PC-3 (cell line): ENCODE measurements around the gene CHAF1B.

Experiments used
- EZH2phosphoT487 ChIP-seq: fragments of 300-600 bp; sonication (generic); IDR thresholded peaks from 2 replicates; pipeline ENCODE4 v1.6.1; 2018; ENCODE audit warnings: mild to moderate bottlenecking, antibody characterized with exemption, low read length, borderline replicate concordance
- TF ChIP-seq, protein P1 (sequence below): fragments of 300-600 bp; sonication (generic); conservative IDR thresholded peaks from 2 replicates; pipeline ENCODE4 v1.5.1; 2017; ENCODE audit warnings: antibody characterized with exemption, low read depth, mild to moderate bottlenecking, low read length

DNA sequence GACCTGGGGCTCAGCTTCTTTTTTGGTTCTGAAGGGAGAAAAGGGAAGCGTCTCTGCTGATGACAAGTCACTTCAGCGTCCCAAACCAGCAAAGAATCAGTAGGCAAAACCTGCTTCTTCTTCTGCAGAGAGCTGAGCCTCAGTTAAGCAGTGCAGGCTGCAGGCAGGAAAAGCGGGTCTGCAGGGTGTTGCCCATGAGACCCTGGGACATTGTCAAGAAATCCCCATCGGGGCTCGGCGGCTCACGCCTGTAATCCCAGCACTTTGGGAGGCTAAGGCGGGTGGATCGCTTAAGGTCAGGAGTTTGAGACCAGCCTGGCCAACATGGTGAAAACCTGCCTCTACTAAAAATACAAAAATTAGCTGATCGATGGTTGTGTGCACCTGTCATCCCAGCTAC is 78.0 kb downstream of the CHAF1B start:
- TF ChIP-seq EZH2phosphoT487: no peak
- TF ChIP-seq, protein P1, sequence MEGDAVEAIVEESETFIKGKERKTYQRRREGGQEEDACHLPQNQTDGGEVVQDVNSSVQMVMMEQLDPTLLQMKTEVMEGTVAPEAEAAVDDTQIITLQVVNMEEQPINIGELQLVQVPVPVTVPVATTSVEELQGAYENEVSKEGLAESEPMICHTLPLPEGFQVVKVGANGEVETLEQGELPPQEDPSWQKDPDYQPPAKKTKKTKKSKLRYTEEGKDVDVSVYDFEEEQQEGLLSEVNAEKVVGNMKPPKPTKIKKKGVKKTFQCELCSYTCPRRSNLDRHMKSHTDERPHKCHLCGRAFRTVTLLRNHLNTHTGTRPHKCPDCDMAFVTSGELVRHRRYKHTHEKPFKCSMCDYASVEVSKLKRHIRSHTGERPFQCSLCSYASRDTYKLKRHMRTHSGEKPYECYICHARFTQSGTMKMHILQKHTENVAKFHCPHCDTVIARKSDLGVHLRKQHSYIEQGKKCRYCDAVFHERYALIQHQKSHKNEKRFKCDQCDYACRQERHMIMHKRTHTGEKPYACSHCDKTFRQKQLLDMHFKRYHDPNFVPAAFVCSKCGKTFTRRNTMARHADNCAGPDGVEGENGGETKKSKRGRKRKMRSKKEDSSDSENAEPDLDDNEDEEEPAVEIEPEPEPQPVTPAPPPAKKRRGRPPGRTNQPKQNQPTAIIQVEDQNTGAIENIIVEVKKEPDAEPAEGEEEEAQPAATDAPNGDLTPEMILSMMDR: no peak
